Fibroblast of the aortic adventitia (primary cell): Measurements from ENCODE around the gene SLC8A3. TPM values are rescaled to one million over a fixed set of nuclear protein-coding genes. Genes with fewer than 3 reads are reported as not detected.

Experiments
- DNase-seq: peaks from one replicate; pipeline ENCODE4 v3.0.0-alpha.2; 2010; ENCODE audit warnings: low read depth
- H3K4me3 ChIP-seq: 2 replicates; pipeline ENCODE4 v1.5.1; 2011; ENCODE audit warnings: low read depth, mild to moderate bottlenecking, control low read depth, low read length, moderate library complexity
- total RNA-seq: library from RNA; depleted of rRNA; stranded (reverse); fragments of >200 nt; gene quantifications from 2 replicates; pipeline ENCODE4 v1.2.3, GENCODE V29; 2012; ENCODE audit warnings: low replicate concordance
- TF ChIP-seq, protein P1 (sequence below): IDR thresholded peaks from 2 replicates; pipeline ENCODE4 v1.5.1; 2011; ENCODE audit warnings: mild to moderate bottlenecking, low read length, control low read depth, inconsistent platforms; ENCODE audit not compliant: insufficient read depth

The SLC8A3 gene
- total RNA-seq, 1 donor, result not detected

DNA sequence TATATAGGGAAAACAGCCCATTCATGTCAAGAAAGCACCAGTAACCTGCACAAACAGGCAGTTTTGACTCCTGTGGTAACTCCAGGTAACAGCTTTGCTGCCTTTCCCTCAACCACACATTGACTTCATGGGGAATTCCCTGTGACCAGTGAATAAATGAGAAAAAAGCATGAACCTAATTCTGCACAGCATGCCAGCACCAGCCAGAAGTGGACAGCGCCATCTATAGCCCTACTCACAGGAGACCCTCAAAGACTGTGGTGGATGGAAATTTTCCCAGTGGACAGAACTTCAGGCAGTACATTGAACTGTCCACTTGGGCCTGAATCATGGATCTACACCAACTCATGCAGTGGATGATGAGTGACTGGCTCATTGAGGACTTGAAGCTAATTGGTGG is 152.1 kb downstream of the SLC8A3 start:
- DNase-seq, result no peak
- no peak overlapping the region for H3K4me3 ChIP-seq
- TF ChIP-seq, protein P1, sequence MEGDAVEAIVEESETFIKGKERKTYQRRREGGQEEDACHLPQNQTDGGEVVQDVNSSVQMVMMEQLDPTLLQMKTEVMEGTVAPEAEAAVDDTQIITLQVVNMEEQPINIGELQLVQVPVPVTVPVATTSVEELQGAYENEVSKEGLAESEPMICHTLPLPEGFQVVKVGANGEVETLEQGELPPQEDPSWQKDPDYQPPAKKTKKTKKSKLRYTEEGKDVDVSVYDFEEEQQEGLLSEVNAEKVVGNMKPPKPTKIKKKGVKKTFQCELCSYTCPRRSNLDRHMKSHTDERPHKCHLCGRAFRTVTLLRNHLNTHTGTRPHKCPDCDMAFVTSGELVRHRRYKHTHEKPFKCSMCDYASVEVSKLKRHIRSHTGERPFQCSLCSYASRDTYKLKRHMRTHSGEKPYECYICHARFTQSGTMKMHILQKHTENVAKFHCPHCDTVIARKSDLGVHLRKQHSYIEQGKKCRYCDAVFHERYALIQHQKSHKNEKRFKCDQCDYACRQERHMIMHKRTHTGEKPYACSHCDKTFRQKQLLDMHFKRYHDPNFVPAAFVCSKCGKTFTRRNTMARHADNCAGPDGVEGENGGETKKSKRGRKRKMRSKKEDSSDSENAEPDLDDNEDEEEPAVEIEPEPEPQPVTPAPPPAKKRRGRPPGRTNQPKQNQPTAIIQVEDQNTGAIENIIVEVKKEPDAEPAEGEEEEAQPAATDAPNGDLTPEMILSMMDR, result no peak

DNA sequence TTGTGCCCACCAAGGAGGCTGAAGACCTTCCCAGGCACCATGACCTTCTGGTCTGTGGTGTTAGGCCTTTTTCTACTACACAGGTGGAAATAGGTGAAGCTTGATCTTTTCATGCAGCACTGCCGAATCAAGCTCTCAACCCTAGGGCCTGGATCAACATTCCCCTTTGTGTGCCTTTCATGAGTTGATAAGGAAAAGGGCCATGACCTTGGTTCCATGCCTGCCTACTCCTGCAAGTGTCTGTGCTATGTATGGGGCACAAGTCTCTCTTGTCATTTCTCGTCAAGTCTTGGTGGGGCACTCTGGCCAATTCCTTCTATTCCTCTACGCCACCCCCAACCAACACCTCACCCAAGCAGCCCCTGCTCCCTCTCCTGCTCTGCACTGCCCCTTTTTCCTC is 154.5 kb downstream of the SLC8A3 start:
- TF ChIP-seq, protein P1, result no peak
- no peak overlapping the region for H3K4me3 ChIP-seq
- DNase-seq, result no peak

DNA sequence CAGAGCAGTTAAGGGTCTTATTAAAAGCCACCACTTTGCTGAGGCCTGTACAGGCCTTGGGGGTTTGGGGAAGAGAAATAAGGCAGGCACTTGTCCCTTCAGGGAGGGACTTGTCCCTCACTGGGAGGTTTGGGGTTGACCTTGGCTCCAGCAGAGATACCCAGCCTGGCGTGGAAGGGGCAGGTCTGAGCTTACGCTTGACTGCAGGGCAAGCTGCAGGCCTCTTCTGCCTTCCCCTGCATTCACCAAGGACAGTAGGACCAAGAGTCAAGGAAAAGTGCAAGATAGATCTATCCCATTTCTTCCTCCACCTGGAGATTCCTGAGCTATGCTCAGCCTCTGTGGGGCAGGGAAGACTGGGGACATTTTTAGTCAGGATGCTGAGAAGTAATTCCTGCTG is 155.2 kb downstream of the SLC8A3 start:
- H3K4me3 ChIP-seq, result no peak overlapping the region
- no peak for DNase-seq
- TF ChIP-seq, protein P1, result no peak

DNA sequence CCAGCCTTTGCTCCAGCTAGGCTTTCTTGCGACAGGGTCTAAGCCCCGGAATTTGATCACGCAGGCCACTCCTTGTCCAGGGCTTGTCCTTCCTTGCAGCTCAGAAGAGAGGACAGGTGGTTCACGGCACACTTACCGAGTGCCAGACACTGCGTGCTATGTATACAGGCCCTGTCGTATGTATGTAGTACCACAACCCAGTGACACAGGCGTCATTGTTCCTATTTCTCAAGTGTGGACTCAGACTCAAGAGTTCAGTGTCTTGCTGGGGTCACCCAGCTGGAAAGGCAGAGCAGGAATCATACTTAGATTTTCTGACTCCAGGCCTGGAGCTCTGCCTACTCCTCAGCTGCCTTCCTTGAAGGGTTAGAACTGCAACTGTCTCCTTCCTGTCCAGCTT is 155.6 kb downstream of the SLC8A3 start:
- TF ChIP-seq, protein P1, result no peak
- DNase-seq, result no peak
- no peak overlapping the region for H3K4me3 ChIP-seq

DNA sequence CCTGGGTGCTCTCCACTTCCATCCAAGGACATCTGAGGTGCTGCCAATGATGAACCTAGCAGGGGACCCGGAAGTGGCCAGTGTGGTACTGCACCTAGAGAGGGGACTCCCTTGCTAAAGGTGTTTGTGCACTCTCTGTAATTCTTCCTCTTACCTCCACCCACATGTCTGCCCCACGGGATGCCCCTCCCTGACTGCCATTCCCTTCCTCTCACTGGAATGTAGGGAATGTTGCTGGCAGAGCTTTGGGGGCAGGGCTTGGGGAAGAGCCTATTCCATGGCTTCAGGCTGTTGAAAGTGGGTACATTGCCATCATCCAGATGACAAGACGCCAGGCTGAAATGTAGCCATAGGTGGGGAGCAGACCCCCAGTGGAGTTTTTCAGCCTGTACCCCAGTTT is 156.3 kb downstream of the SLC8A3 start:
- H3K4me3 ChIP-seq, result no peak overlapping the region
- no peak for DNase-seq
- TF ChIP-seq, protein P1, result no peak

DNA sequence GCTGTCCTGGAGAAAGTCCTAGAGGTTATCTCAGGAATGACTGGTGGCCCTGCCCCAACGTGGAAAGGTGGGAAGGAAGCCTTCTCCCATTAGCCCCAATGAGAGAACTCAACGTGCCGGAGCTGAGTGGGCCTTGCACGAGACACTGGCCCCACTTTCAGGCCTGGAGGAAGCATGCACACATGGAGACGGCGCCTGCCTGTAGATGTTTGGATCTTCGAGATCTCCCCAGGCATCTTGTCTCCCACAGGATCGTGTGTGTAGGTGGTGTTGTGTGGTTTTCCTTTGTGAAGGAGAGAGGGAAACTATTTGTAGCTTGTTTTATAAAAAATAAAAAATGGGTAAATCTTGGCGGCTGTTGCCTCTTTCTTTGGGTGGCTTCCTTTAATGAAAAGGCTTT is 156.7 kb downstream of the SLC8A3 start:
- DNase-seq, result no peak
- TF ChIP-seq, protein P1, result no peak
- H3K4me3 ChIP-seq, result no peak overlapping the region
